A673 (cell line): ENCODE results near the gene CFL1. TPM values are rescaled to one million over a fixed set of nuclear protein-coding genes. Genes with fewer than 3 reads are reported as not detected.

Experiments used
- BruUV-seq: library from RNA; stranded (reverse); fragments of 400-500 nt; replicated peaks from 2 replicates; lab custom pipeline; 2021; lab: Mats Ljungman, UMichigan
- CTCF ChIA-PET: fragments of 300-600 bp; sonication (Branson Sonifier 250); formaldehyde crosslinking; loops from one replicate; lab custom pipeline; 2022; ENCODE audit warnings: antibody characterized with exemption; lab: Charles Lee
- POLR2A ChIA-PET: fragments of 300-600 bp; sonication (Branson Sonifier 250); formaldehyde crosslinking; loops from one replicate; lab custom pipeline; 2022; ENCODE audit warnings: antibody characterized with exemption; ENCODE audit not compliant: low non-redundant PET; lab: Charles Lee
- DNase-seq: peaks from one replicate; pipeline ENCODE4 v3.0.0-alpha.2; 2015; ENCODE audit warnings: low spot score
- H3K27ac ChIP-seq: fragments of 200-600 bp; sonication (generic); 2 replicates; pipeline ENCODE4 v1.5.1; 2016; ENCODE audit warnings: mixed run types, low read depth, mild to moderate bottlenecking, mixed read lengths, antibody characterized with exemption, low read length; ENCODE audit not compliant: poor library complexity, severe bottlenecking
- H3K27me3 ChIP-seq: fragments of 200-600 bp; sonication (generic); replicated peaks from 2 replicates; pipeline ENCODE4 v1.6.1; 2017; ENCODE audit warnings: mixed run types, low read depth, mild to moderate bottlenecking, mixed read lengths, antibody characterized with exemption, low read length; ENCODE audit not compliant: insufficient read depth, poor library complexity
- H3K36me3 ChIP-seq: fragments of 200-600 bp; sonication (generic); 2 replicates; pipeline ENCODE4 v1.6.1; 2016; ENCODE audit warnings: mixed run types, mild to moderate bottlenecking, mixed read lengths, antibody characterized with exemption, low read length; ENCODE audit not compliant: insufficient read depth, poor library complexity, severe bottlenecking
- H3K4me1 ChIP-seq: fragments of 200-600 bp; sonication (generic); 2 replicates; pipeline ENCODE4 v1.6.1; 2017; ENCODE audit warnings: mixed run types, mild to moderate bottlenecking, mixed read lengths, antibody characterized with exemption, low read length; ENCODE audit not compliant: insufficient read depth, poor library complexity, severe bottlenecking
- H3K4me3 ChIP-seq: fragments of 200-600 bp; sonication (generic); 2 replicates; pipeline ENCODE4 v1.5.1; 2016; ENCODE audit warnings: low read depth, mixed run types, mild to moderate bottlenecking, mixed read lengths, low read length; ENCODE audit not compliant: poor library complexity, severe bottlenecking
- H3K9me3 ChIP-seq: fragments of 200-600 bp; sonication (generic); 2 replicates; pipeline ENCODE4 v1.6.1; 2016; ENCODE audit warnings: mixed run types, low read depth, mild to moderate bottlenecking, mixed read lengths, antibody characterized with exemption, low read length; ENCODE audit not compliant: poor library complexity, severe bottlenecking
- CTCF ChIP-seq: fragments of 300-800, 200-600 bp; sonication (generic); conservative IDR thresholded peaks from 2 replicates; pipeline ENCODE4 v1.5.1; 2017; ENCODE audit warnings: low read depth, mild to moderate bottlenecking, antibody characterized with exemption, low read length, moderate library complexity, mixed read lengths
- EZH2 ChIP-seq: fragments of 200-600 bp; sonication (generic); IDR thresholded peaks from 2 replicates; pipeline ENCODE4 v1.6.1; 2017; ENCODE audit warnings: borderline replicate concordance, low read depth, mild to moderate bottlenecking, mixed read lengths, antibody characterized with exemption, low read length; ENCODE audit not compliant: poor library complexity, severe bottlenecking
- intact Hi-C: fragments of 100-400 bp; cut with micrococcal nuclease; formaldehyde crosslinking; loops from one replicate; pipeline ENCODE4 v1.10.0; 2022; ENCODE audit not compliant: unreplicated experiment
- total RNA-seq: library from RNA; stranded (reverse); gene quantifications from 2 replicates; pipeline ENCODE4 v1.2.3, GENCODE V29; 2021

CFL1 gene
- total RNA-seq, 1 experiment from 2014 or later: 1,649 TPM

- Histone ChIP-seq H3K36me3 (peaks cover 54% of the 10 kb centered on the region), H3K4me1 (peaks cover 19% of the 10 kb centered on the region), H3K27me3 (no peaks in the 10 kb centered on the region), H3K27ac (no peak overlapping the region), H3K4me3 (no peak overlapping the region), H3K9me3 (no peaks in the 10 kb centered on the region)
- no peak for DNase-seq
- no TSS peak for BruUV-seq
- intact Hi-C loops: no loop called here
- ChIA-PET POLR2A (no interaction called here), CTCF (no interaction called here)
- no peak for TF ChIP-seq EZH2
- TF ChIP-seq CTCF: no peak
Measured at GRCh38 chr11:65862191-65862735, 4.3 kb upstream of the CFL1 start.

DNA sequence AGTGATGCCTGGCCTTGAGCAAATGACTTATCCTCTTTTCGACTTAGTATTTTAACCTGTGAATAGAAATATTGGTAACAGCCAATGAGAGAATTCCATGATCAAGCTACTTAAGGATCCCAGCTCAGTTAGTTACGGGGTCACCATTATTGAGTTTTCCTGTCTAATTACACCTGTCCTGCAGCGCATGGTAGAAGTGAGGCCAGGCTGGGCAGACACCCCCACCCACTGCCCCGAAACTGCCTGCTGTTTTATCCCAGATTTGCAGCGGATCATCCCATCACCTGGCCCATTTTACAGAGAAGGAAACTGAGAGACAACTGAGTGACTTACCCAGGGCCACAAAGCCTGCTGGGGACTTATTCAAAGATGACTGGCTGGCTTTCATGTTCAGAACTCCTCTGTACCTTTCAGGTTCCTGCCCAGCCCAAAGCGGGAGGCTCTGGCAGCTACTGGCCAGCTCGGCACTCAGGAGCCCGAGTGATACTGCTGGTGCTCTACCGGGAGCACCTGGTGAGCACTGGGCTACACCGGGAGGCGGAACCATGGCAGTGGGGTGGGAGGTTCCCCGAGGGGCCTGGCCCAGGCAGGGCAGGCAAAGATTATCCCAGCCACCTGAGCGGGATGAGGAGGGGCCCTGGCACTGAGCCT, 3.7 kb upstream of the CFL1 start:
- H3K9me3 ChIP-seq: no peaks in the 10 kb centered on the region
- H3K4me3 ChIP-seq: peak overlapping the region; percentile 95
- no peak for DNase-seq
- CTCF ChIA-PET: no interaction called here
- no peak for TF ChIP-seq CTCF
- intact Hi-C loops: no loop called here
- H3K4me1 ChIP-seq: peaks cover 17% of the 10 kb centered on the region
- peaks cover 48% of the 10 kb centered on the region for H3K36me3 ChIP-seq
- POLR2A ChIA-PET: no interaction called here
- no TSS peak for BruUV-seq
- H3K27ac ChIP-seq: peak overlapping the region; percentile 99
- no peaks in the 10 kb centered on the region for H3K27me3 ChIP-seq

- Histone ChIP-seq H3K27me3 (no peaks in the 10 kb centered on the region), H3K36me3 (peaks cover 50% of the 10 kb centered on the region), H3K9me3 (no peaks in the 10 kb centered on the region), H3K4me1 (peaks cover 22% of the 10 kb centered on the region), H3K4me3 (peak overlapping the region; percentile 95), H3K27ac (peak overlapping the region; percentile 99)
- POLR2A ChIA-PET: no interaction called here
- no TSS peak for BruUV-seq
- CTCF ChIA-PET: interaction anchor here (2.0 kb wide), 1 partner anchor 27 kb away, joined by 65 read pairs; the partner anchor contains the start of gene FIBP
- intact Hi-C loops: no loop called here
- TF ChIP-seq CTCF (no peak), EZH2 (no peak)
- no peak for DNase-seq
Measured at GRCh38 chr11:65861165-65861505, 3.2 kb upstream of the CFL1 start.
